Stimulated activated CD4-positive, alpha-beta T cell treated with anti-CD3 and anti-CD28 coated beads, Interleukin-1b, Interleukin-23, amount 100 ng/mL, for 1 hour (primary cell): ENCODE measurements around the gene DGKG.

Source experiments
- DNase-seq, 2 donors: peaks; one replicate each; pipeline ENCODE4 v3.0.0-alpha.2; 2020; ENCODE audit warnings: low read depth in 2 of 2

DGKG gene

DNA sequence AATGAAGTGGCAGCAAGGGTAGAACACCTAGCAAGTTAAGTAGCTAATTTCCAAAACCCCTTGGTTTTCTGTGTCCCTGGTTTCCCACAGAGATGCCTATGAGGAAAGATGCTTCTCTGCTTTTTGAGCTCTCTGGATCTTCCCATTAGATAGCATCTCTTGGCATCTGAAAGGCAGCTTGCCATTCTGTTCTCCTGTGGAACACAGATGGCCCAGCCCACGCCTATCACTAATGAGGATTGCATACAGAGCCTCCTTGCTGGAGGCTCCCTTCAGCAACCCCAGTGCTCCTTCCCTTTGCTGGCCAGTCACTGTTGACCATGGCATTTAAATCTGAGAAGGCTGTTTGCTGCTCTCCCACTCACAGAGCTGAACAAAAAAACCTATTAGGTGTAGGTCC is 218.8 kb downstream of the DGKG start:
- DNase-seq, result no peak

DNA sequence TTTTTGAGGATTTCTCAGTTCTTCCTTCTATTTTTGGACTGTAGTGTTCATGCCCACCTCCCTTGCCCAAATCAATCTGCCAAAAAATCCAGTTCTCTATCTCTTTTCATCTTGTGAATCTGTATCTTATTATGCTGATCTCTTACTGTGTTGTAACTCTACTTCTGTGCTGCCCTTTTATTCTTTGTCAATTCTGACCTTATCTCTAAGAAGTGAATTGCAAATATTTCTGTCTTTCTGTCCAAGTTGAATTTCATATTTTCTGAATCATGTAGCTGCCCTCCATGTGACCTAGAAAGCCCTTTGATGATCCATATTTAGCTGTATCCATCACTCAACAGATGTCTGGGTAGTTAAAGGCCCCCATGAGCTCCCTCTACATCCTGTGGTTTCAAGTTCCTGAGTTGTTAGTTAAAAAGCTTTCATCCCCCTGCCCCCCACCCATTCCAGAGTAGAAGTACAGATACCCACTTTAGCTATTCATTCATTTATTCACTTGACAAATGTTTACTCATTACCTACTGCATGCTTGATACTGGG is 219.6 kb downstream of the DGKG start:
- no peak for DNase-seq

DNA sequence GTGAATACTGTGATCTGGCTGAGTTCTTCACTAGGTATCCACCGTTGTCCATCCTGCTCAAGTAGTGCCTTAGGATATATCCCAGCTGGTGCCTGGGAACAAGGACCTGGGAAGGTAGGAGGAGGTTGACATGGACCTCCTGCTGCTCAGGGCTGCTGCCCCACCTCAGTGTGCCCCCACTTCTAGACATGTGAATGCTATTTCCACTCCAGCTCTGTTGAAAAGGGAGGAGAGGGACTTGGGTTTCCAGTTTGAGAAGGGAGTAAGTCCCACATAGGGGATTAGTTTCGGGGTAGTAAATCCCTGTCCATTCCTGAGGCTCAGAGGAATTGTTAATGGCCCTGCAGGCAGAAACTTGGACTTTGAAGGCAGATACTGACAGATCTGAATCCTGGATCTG is 220.2 kb downstream of the DGKG start:
- DNase-seq, result no peak

DNA sequence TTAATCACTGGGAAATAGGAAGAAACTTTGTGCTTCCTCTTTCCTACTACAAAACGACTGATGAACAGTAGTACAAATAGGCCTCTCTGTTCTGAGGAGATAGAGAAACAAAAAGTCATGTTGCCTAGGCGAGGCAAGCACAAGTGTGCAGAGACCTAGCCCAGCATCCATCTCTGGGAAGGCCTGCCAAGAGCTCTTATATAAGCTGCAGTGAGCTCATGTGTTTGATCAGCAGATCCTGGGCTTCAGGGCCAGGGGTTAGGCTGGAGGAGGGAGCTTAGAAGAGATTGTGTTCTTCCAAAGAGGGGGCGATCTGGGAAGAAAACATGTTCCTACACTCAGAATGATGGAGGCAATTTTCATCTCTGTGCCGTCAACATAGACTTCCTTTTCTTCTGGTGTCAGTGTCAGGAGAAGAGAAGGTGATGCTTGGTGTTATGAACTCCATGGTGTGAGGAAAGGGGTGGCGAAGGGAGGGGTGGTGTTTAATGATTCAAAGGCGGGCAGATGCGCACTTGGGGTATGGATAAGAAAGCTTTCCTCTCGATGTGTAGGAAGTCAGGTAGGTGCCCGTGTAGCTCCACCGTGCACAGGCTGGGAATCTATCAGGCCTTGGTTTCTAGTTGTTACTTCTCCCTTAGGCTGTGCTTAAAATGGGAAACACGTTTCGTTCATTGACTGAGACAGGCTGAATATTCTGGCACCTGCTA is 223.6 kb downstream of the DGKG start:
- no peak for DNase-seq

DNA sequence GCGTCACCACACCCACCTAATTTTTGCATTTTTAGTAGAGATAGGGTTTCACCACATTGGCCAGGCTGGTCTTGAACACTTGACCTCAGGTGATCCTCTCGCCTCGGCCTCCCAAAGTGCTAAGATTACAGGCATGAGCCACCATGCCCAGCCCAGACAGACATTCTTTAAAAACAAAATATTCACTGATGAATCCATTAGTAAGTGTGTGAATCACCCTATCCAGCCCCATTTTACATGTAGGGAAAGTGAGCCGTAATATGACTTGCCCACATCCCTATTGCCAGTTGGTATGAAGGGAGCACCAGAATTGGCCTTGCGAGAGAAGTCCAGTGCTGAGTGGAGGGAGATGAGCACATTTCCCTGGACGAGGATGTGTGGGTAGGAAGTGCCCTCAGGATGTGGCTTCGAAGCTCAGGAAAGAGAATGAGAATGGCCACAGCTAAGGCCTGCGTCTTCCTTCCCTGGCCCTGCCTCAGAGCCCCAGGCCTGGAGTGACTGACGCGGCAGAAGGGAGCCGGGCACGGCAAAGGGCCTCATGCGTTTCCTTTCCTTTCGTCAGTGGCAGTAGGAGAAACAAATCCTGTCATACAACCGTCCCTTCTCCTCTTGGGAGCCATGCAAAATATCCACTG is 224.9 kb downstream of the DGKG start:
- DNase-seq, result no peak

DNA sequence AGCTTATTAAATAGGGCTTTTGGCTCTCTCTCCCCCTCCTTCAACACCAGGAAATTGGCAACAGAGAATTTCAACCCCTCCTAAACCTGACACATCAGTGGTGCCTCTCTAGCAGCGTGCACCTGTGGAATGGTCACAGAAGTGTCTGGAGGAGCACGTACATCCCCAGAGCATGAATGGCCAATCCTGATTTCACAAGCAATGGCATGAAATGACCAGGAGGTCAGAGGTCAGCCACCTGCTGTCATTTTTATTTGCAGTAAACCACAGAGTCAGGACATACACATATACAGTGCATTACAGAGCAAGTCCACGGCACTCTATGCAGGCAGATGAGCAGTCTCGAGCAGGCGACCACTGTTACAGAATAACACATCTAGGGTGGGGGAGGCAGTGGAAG is 228.1 kb downstream of the DGKG start:
- no peak for DNase-seq

DNA sequence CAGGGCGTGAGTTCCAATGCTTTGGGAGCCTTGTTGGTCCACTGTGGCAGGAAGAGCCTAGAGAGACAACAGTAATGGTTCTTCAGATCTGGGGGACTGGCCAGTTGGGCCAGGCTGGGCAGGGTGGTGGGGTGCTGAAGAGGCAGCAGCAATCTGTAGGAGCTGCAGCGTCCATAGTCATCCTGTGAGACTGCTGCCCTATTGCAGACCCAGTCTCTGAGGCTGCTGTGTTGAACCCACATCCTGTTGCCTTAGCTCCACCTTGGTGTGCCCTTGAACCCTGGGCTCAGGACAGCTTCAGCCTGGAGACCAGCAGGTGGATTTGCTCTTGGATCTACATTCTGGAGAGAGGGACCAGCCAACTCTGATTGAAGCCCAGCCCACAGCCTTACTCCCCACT is 229.5 kb downstream of the DGKG start:
- DNase-seq, result no peak

DNA sequence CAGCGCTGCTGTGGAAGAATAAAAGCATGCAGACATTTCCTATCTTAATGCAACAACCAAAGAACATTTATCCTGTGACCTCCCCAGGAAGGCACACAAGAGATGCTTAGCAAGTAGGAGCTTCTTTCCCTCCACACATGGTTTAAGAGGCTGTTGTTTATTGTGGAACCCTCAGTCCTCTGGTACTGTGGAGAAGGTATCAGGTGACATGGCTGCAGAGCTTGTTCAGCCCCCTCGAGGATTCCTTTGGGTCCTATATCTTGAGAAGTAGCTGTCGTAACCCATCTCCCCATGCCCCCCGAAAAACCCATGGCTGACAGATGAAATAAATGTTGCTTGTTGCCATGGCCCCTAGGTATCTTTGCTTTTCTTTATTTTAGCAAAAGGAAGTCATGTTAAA is 232.8 kb downstream of the DGKG start:
- no peak for DNase-seq

DNA sequence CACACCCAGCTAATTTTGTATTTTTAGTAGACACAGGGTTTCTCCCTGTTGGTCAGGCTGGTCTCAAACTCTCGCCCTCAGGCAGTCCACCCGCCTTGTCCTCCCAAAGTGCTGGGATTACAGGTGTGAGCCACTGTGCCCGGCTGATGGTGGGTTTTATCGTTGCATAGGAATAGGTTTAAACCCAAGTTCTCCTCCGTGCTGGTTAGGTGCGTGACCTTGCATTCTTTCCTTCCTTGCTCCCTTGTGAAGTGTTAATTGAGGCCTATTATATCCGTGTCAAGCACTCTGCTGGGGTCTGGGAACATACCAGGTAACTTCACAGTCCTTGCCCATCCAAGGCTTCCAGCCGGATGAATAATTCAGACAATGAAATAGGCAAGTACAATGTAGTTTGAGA is 233.9 kb downstream of the DGKG start:
- DNase-seq, result no peak

DNA sequence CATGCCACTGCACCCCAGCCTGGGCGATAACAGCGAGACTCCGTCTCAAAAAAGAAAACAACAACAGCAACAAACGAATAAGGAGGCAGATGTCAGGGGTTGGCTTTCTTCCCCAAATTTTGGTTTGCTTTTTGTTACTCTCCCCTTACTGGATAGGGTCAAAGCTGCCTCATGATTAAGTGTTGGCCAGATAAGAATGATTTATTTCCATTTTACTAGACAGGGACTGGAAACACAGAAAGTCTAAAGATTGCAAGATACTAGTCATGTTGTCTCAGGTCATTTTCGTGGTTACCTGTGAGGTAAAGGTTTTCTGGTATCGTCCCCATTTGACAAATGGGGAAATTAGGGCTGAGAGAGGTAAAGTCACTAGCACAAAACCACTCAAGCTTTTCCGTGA is 234.6 kb downstream of the DGKG start:
- DNase-seq, result no peak

DNA sequence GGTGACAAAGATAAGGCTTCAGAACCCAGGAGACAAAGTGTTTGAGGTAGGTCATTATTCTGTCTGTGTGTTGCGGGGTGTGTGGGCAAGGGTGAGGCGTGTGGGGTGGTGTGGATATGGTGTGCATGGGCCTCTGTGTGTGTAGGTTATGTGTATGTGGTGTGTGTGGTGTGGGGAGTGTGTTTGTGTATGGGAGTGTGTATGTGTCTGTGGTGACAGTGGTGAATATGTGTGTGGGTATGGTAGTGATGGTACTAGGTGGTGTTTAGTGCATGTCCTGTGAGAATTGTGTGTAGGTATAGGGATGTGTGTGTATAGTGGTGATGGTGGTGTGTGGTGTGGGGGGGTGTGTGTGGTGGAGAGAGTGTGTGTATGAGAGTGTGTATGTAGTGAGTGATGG is 236.9 kb downstream of the DGKG start:
- DNase-seq, result no peak

DNA sequence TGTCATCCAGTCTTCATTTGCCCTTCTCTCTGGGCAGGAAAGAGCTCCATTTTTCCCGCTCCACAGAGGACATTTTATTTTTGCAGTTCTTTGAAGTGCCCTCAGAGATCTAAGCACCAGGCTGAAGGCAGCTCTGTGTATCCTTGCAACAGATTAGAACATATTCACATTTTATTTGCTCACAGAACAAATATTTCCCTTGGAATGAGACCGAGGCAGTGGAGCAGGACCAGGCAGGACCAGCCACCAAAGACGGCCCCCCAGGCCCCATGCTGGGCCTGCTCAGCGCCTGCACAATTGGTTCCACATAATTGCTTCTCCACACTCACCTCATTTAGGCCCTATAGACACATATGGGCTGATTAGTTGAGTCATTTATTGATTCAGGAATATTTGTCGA is 237.4 kb downstream of the DGKG start:
- DNase-seq, result no peak

DNA sequence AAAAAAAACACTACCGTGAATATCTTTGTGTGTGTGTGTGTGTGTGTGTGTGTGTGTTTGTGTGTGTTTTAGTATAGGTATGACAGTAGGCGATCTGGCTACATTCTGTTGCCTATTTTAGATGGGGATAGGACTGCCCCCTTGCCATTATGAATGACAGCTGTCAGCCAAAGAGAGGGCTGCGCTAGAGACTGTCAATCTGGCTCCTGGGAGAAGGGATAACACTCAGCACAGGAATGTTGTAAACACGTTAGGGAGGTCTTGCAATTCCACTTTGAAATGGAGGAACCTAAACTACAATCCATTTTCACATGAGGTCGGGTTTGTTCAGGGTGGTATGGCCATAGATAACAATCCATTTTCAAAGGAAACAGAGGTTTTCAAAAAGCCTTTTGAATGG is 239.0 kb downstream of the DGKG start:
- DNase-seq, result no peak

DNA sequence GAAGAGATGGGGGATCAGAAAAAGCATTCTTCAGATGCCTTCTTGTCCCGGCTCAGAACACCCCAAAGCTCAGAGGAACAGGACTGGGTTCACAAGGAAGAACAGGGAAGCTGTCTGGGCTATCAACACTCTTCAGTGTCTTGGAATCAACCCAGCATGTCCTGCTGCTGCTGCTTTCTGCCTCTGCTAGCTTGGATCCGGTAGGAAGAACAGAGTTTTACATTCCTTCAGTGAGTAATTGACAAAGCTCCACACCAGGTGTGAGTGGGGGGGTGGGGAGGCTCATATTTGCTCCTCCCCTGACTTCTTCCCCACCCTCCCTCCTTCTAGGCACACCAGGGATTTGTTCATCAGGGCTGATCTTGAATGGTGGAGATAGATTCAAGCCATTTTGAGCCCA is 240.1 kb downstream of the DGKG start:
- no peak for DNase-seq

DNA sequence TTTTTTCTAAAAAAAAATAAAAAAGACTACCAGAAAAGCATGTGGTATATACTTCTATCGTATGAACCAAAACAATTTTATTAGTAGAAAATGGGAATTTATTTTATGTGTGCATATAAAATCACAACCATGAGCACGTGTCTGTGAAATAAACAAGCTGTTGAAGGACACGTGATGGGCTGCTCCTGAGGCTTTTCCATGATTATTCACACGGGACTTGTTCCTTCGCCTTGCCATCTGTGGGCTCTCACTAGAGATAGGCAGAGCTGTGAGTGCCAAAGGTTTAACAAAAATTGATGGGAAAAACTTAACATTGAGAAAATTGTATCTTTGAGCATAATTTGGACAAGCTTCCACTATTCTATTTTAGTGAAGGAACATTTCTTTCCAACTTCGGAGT is 240.8 kb downstream of the DGKG start:
- DNase-seq, result no peak

DNA sequence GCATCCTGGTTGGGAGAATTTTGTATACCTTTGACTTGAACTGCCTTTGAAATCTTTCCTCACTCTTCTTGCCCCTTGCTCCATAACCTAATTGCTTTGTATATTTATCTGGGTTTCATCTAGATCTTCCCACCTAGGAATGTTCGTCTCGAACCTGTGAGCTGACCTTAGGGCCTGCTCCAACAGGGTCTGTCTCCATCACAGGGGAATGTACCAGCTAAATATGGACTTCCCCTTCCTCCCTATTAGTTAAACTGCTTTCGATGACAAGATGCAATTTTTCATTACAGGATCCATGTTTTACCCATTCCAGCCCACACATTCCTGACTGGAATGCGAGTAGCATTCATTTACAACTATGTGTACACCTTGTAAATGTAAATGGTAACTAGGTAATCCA is 242.5 kb downstream of the DGKG start:
- no peak for DNase-seq

DNA sequence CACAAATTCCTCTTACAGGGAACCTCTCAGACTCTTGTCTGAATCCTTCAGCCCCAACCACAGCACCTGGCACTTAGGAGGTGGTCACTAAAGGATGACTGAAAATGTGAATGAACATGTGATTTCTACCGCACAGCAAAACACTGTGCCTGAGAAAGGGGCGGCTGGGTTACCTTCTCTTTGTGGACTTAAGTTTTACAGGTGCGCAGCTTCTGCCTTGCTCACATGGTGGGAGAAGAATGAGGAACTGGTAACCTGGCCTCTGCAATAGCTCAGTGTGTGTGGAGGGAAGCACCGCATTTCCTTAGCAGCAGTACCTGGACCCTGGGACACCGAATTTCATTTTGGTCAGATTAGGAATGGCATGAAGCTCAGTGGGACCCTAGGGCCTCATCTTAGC is 243.3 kb downstream of the DGKG start:
- DNase-seq, result no peak

DNA sequence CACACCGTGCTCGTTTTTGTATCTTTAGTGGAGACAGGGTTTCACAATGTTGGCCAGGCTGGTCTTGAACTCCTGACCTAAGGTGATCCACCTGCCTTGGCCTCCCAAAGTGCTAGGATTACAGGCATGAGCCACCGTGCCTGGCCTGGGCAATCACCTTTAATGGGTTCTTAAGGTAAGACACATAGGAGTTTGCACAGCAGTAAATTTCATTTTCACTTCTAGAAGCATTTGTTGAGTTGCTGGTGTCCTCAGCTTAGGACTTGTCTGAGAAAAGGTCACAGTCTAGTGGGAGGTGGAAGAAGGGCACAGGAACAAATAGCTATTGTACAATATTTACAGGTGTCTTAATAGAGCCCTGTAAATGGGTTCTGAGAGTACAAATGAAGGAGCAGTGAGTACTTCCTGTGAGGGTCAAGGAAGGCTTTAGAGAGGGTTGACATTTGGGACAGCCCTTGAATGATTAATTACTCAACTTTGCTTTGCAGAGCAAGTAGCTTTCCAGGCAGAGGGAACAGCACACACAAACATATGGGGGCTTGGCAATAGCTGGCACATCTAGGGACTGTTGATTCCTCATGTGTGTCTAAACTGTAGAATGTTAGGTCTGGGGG is 244.4 kb downstream of the DGKG start:
- no peak for DNase-seq

DNA sequence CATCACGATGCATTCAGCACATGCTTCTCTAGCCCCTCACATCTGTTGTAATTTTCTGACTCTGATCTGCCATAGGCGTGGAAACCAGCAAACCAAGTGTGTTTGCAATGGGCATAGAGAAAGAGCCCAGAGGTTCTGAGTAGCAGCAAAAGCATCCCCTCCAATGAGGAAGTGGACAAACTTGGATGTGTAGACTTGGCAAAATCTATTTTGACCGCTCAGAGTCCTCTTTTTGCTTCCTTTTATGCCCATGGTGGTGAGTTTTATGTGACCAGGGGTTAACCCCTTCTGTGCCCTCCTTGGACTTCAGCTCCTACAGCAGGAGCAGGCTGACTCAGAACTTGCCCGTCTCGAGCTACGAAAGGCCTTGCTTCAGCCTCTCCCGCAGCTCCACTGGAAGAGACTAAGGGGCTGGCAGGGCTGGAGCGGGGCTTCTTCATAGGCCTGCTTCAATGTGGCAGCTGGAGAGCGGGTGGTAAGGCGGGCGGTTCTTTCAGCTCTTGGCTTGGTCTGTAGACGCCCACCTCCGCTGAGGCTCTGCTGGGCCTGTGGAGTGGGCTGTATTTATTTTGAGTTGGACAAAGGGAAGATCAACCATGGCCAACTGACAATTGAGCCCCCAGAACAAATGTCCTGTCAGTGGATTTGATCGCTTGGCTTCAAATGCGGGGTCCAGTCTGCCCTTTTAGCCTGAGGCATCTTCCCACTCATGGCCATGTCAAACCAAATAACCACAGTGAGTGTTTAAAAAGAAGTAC is 246.6 kb downstream of the DGKG start:
- DNase-seq, result no peak

DNA sequence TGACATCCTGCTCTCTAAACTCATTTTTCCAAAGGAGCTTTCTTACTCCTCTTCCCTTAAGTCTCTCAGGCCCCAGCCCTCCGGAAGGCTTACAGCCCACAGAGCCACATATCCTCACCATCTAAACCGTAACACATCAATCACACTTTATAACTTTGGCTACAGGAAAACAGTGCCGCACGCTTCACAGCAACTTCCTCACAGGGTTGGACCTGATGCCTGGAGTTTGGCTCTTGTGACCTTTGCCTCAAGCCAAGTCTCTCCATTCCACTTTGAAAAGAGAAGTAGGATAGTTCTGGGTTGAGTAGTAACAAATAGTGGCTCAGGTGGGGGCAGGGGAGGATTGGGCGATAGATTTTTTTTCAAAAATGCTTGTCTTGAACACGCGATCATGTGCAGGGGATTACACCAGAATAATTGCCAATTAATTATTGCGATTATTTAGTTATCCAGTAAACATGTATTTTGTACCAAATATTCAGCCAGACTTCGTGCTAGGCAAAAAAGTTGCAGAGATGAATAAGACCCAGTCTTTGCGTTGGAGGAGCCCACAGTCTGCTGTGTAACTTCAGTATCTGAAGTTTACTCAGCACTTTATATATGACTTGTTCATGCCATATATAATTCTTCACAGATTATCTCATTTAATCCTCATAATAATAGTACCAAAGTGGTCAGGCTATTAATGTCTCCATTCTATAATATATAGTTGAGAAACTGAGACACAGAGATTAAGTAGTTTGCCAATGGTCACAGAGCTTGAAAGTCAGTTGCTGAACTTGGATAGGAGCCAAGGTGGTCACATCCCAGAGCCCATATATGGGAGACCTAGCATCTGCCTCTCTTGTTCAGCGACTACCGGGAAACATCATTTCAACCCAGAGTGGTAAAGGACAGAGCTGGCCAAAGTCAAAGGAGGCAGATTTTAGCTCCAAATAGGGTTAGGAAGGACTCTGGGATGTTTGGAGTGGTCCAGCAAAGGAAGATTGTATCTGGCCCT is 250.8 kb downstream of the DGKG start:
- DNase-seq, result no peak
